Measurements from ENCODE around the gene GGTLC2. TPM values are rescaled to one million over a fixed set of nuclear protein-coding genes. Genes with fewer than 3 reads are reported as not detected.

The GGTLC2 gene
- total and polyA plus RNA-seq, 9 donors, result not detected

DNA sequence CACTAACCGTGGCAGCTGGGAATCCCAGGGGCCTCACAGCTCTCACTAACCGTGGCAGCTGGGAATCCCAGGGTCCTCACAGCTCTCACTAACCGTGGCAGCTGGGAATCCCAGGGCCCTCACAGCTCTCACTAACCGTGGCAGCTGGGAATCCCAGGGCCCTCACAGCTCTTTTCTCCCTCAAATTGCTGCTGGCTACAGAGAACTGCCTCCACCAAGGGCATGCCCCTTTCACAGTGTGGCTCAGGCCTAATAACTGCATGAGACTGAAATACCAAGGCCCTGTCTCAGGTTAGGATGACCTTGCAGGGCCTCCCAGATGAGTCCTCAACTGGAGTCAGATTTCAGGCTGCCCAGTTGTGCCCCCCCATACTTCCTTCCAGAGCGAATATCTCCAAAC, 35.1 kb upstream of the GGTLC2 start:
- Histone ChIP-seq H3K36me3 (no peaks in the 10 kb centered on the region), H3K27me3 (no peaks in the 10 kb centered on the region), H3K9me3 (no peaks in the 10 kb centered on the region), H3K27ac (no peak overlapping the region), H3K4me1 (ENCODE audit: insufficient read depth) (no peaks in the 10 kb centered on the region), H3K4me3 (no peak overlapping the region)
- intact Hi-C loops (cut with DNase I), result no loop called here
- no peak for TF ChIP-seq POLR2A (IDR thresholded peaks at IDR 0.05)
- no peak for TF ChIP-seq EP300 (IDR thresholded peaks at IDR 0.05)
- TF ChIP-seq, protein P1, sequence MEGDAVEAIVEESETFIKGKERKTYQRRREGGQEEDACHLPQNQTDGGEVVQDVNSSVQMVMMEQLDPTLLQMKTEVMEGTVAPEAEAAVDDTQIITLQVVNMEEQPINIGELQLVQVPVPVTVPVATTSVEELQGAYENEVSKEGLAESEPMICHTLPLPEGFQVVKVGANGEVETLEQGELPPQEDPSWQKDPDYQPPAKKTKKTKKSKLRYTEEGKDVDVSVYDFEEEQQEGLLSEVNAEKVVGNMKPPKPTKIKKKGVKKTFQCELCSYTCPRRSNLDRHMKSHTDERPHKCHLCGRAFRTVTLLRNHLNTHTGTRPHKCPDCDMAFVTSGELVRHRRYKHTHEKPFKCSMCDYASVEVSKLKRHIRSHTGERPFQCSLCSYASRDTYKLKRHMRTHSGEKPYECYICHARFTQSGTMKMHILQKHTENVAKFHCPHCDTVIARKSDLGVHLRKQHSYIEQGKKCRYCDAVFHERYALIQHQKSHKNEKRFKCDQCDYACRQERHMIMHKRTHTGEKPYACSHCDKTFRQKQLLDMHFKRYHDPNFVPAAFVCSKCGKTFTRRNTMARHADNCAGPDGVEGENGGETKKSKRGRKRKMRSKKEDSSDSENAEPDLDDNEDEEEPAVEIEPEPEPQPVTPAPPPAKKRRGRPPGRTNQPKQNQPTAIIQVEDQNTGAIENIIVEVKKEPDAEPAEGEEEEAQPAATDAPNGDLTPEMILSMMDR (IDR thresholded peaks at IDR 0.05), result no peak
- WGBS, 3 donors, result 36 to 41% (median 40%) methylated on average over 5 of the region's 5 CpGs
- DNase-seq, result no peak

DNA sequence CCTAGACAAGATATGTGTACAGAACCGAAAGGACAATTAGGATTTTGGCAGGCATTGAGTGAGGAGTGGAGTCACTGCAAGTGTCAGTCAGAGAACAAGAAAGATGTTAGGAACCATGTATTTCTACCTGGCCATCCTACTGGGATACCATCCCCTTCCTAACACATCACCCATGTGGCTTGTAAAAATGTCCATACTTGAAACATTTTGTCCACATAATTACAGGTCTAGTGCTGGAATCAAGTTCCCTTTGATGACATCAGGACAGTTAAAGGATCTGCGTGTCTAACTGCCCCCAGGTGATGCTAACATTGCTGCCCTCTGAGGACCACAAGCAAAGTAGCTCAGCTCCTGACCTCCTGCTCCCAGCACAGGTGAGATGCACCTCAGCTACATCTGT, 31.9 kb upstream of the GGTLC2 start:
- WGBS, 3 donors, result 71 to 89% (median 86%) methylated on average over 2 of the region's 2 CpGs
- no peaks in the 10 kb centered on the region for H3K36me3 ChIP-seq
- no peaks in the 10 kb centered on the region for H3K4me1 ChIP-seq (ENCODE audit: insufficient read depth)
- H3K27me3 ChIP-seq, result no peaks in the 10 kb centered on the region
- H3K4me3 ChIP-seq, result no peak overlapping the region
- TF ChIP-seq POLR2A (IDR thresholded peaks at IDR 0.05) (no peak), EP300 (IDR thresholded peaks at IDR 0.05) (no peak)
- TF ChIP-seq, protein P1 (IDR thresholded peaks at IDR 0.05), result no peak
- H3K27ac ChIP-seq, result no peak overlapping the region
- intact Hi-C loops (cut with DNase I), result no loop called here
- no peak for DNase-seq
- H3K9me3 ChIP-seq, result no peaks in the 10 kb centered on the region

DNA sequence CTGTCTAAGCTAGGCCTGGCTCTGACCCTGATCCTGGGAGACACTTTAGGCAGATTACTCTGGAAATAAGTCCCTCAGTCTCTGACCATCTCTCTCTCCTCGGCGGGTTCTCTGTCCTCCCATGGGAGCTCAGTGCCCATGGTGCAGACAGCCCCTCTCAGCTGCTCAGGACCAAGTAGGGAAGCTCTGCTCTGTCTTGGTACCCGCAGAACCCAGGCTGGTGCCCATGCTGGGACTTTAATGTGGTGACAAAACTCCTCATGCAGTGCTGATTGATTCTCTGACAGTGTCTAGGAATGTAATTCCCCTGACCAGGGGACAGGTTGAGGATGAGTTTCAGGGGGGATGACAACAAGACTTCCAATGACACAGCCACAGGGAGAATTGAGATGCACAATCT, 30.3 kb upstream of the GGTLC2 start:
- H3K9me3 ChIP-seq, result no peaks in the 10 kb centered on the region
- intact Hi-C loops (cut with DNase I), result no loop called here
- DNase-seq, result no peak
- no peaks in the 10 kb centered on the region for H3K4me1 ChIP-seq (ENCODE audit: insufficient read depth)
- no peak for TF ChIP-seq EP300 (IDR thresholded peaks at IDR 0.05)
- H3K36me3 ChIP-seq, result no peaks in the 10 kb centered on the region
- no peak overlapping the region for H3K4me3 ChIP-seq
- no peaks in the 10 kb centered on the region for H3K27me3 ChIP-seq
- 69 to 74% (median 73%) methylated on average over 3 of the region's 3 CpGs for WGBS, 3 donors
- no peak overlapping the region for H3K27ac ChIP-seq

DNA sequence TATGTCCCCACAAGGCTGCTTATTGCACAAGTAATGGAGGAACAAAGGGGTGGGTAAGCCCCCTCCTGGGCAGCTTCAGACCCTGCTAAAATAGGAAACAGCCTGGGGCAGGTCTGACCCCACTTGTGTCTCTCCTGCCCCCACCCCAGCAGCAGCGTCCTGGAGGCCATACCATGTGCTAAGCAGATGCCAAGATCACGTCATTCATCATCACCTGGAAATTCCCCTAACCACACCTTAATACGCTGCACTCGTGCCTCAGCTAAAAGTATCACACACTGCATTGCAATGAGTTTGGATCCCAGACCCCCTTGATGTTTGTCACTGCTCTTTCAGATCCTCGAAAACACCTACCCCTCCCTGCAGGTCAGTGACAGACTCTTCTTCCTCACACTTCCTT, 27.8 kb upstream of the GGTLC2 start:
- no peaks in the 10 kb centered on the region for H3K27me3 ChIP-seq
- DNase-seq, result no peak
- no peaks in the 10 kb centered on the region for H3K4me1 ChIP-seq (ENCODE audit: insufficient read depth)
- intact Hi-C loops (cut with DNase I), result no loop called here
- H3K27ac ChIP-seq, result no peak overlapping the region
- WGBS, 3 donors, result 28 to 34% (median 29%) methylated on average over 5 of the region's 5 CpGs
- TF ChIP-seq POLR2A (IDR thresholded peaks at IDR 0.05), result no peak
- TF ChIP-seq, protein P1 (IDR thresholded peaks at IDR 0.05), result no peak
- no peak for TF ChIP-seq EP300 (IDR thresholded peaks at IDR 0.05)
- no peaks in the 10 kb centered on the region for H3K36me3 ChIP-seq
- no peak overlapping the region for H3K4me3 ChIP-seq
- no peaks in the 10 kb centered on the region for H3K9me3 ChIP-seq

DNA sequence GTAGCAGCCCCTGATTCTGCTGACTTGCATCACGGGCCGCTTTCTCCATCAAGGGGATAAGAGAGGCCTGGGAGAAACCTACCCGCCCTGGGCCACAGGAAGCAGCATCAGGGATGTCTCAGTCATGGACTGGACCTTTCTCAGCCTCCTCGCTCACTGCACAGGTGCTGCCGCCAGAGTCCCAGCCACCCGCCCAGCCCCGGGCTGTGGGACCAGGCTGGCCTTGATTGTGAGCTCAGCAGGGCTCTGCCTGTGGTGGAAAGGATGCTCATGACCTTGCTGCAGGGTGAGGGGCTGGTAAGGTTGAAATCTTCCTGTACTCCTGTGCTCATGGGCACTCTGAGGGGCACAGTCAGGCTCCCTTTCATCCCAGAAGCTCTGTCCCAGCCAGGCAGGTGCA, 26.0 kb upstream of the GGTLC2 start:
- Histone ChIP-seq H3K4me3 (no peak overlapping the region), H3K9me3 (no peaks in the 10 kb centered on the region), H3K27ac (no peak overlapping the region), H3K27me3 (no peaks in the 10 kb centered on the region), H3K4me1 (ENCODE audit: insufficient read depth) (no peaks in the 10 kb centered on the region), H3K36me3 (no peaks in the 10 kb centered on the region)
- DNase-seq, result no peak
- whole genome bisulfite sequencing, 3 donors, result 88 to 92% (median 92%) methylated on average over 7 of the region's 7 CpGs
- no peak for TF ChIP-seq POLR2A (IDR thresholded peaks at IDR 0.05)
- intact Hi-C loops (cut with DNase I), result no loop called here

DNA sequence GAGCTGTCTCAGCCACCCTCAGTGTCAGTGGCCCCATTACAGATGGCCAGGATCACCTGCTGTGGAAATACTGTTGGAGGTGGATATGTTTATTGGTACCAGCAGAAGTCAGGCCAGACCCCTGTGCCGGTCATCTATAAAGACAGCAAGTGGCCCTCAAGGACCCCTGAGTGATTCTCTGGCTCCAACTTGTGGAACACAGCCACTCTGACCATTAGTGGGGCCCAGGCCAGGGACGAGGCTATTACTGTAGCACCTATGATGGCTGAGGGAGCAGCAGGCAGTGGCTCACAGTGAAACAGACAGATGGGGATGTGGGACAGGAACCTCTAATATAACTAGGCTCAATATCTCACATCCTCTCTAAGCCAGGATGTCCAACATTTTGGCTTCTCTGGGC, 25.5 kb upstream of the GGTLC2 start:
- no peak overlapping the region for H3K4me3 ChIP-seq
- WGBS, 3 donors, result 64 to 78% (median 77%) methylated on average over 2 of the region's 2 CpGs
- intact Hi-C loops (cut with DNase I), result no loop called here
- H3K9me3 ChIP-seq, result no peaks in the 10 kb centered on the region
- H3K27me3 ChIP-seq, result no peaks in the 10 kb centered on the region
- no peaks in the 10 kb centered on the region for H3K36me3 ChIP-seq
- H3K4me1 ChIP-seq (ENCODE audit: insufficient read depth), result no peaks in the 10 kb centered on the region
- TF ChIP-seq, protein P1 (IDR thresholded peaks at IDR 0.05), result no peak
- TF ChIP-seq POLR2A (IDR thresholded peaks at IDR 0.05) (no peak), EP300 (IDR thresholded peaks at IDR 0.05) (no peak)
- no peak overlapping the region for H3K27ac ChIP-seq
- DNase-seq, result no peak

Data from ovary (tissue), 9 donors.